Measurements from ENCODE around the gene POU3F1.

POU3F1 gene

DNA sequence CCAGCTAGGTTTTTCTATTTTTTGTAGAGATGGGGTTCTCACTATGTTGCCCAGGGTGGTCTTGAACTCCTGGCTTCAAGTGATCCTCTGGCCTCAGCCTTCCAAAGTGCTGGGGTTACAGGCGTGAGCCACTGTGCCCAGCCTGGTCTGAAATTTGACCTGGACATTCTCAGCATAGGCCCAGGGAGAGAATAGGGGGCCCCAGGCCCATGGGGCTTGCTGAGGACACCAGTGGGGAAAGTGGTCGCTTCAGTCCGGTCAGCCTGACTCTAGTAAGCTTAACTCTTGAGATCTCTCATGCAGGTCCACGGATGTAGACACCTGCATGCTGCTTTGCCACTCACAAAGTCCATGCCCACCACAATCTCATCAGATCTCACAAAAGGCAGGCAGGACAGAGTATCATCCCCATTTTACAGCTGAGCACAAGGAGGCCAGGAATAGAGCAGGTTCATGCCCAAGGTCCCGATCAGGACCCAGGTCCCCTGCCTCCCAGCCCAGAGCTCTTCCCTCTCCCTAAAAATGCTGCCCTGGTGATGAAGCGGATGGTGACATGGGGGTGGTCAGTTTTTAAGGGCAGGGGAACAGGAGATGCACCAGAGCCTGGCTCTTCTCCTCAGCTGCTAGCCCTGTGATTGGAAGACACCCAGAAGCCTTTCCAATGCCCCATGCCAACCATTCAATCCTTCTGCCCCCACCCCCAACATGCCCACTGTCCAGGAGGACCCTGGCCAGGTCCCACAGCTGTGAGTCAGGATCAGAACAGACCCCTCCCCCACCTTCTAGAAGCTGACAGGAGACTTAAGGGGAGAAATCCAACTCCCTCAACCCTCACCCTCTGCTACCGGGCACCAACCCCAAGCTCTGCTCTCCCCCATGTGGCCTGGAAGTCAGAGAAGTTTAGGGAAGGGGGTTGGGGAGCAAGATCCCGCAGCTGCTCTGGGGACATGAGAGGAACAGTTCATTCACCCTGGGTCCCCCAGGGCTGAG is 43.0 kb downstream of the POU3F1 start:
- no peak for DNase-seq

DNA sequence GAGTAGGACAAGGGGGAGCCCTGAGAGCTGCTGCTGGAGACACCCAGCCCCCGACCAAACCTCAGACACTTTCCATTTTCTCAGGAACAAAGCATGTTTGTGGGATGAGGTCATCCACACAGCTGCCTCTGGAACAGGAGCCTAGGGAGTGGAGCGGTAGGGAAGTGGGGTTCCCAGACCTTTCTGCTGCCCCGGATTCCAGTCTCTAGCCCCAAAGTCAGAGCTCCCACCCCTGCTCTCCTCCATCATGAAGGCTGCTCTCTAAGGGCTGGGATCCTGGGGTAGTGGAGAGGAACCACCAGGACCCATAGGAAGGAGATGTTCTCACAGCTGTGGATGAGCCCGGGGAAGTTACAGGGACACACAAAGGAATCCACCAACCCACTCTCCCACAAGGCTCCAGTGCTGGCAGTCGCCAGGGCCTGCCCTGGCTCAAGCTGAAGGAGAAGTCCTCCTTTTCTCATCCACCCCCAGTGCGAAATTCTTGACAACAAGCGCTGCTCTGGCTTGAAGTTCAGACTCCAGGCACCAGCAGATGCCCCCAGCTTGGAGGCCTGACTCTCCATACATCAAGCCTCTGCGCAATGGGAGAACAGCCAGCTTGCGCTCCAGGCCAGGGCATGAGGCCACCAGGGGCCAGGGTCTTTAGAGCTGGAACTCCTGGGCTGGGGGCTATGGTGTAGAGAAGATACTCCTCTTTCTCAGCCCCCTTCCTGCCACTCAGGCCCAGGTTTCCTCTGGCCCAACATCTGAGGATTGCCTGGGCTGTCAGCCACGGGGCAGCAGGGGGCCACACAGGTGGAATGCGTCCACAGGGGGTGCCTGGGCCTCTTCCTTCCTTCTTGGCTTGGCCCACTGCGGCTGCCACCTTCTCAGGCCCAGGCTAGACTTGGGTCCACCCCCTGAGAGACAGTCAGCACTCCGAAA is 45.8 kb downstream of the POU3F1 start:
- DNase-seq: no peak

DNA sequence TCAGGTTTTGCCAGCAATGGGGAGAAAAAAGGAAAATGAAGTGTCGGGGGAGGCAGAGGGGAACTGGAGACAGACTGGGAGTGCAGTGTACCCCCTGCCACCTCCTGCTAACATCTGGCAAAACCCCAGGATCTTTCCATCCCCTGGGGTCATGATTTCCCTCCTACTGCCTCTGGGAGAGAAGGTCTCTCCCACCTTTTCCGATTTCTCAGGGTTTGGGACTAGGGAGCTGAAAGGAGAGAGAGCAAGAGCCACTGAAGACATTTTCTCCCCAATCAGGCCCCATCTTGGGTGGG is 46.4 kb downstream of the POU3F1 start:
- no peak for DNase-seq

GRCh38 chr1:37999430-38000232 is 47.0 kb downstream of the POU3F1 start:
- DNase-seq: no peak

GRCh38 chr1:37998913-37999429 is 47.6 kb downstream of the POU3F1 start:
- no peak for DNase-seq

DNA sequence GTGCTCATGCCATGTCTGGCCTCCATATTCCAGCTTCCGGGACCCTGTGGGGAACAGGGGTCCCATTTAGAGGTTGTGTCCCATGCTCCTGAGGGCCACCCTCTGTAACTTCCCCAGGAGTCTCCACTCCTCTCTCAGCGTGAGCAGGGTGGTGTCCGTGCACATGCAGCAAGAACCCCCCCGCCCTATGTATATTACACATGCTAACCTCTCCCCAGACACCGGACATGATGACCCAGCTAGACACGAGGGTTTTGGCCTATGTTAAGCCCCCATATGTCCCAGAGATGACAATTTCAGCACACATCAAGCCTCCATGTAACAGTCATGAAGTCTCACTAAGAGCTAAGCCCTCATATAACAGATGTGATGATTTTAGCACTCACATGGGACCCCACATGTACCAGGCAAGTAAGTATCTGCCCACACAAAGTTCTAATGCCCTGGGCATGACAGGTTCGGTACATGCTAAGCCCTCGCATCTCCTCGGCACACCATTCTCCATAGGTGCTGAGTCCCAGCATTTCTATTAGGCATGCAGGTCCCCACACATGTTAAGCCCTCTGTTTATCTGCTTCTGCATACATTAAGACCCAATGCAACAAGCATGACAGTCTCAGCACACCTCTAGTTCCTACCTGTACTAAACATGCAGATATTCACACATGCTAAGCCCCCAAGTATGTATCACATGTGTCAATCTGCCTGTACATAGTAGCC is 48.3 kb downstream of the POU3F1 start:
- DNase-seq: no peak

DNA sequence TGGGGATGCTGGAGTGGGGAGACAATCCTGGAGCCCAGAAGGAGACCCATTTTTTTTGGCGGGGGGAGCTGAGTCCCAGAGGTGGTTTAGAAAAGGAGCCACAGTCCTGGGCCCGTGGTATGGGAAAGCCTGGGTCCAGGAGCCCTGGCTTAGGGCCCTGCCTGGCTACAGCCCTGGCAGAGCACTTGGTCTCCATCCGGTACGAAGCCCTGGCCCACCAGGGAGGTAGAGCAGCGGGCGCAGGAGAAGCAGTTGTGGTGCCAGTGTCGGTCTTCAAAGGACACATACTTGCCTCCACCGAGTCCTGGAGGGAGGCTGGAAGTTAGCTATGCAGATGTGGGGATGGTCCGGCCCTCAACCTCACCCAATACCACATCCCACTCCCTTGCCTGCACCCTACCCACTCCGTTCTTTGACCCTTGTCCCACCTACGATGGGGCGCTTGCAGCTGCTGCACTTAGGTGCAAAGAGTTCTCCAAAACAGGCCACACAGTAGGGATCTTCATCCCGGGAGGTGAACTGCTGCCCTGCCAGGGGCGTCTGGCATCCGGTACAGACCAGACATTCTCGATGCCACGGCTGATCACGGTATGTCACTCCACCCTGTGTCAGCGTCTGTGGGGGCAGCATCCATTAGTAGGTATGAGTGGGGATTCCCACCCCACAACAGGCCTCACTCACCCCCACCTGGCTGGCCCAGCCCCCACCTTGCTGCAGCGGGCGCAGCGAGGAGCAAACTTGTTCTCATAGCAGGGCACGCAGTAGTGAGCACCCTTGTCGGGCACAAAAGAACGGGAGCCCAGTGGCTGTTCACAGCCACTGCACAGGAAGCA is 49.1 kb downstream of the POU3F1 start:
- DNase-seq: no peak

DNA sequence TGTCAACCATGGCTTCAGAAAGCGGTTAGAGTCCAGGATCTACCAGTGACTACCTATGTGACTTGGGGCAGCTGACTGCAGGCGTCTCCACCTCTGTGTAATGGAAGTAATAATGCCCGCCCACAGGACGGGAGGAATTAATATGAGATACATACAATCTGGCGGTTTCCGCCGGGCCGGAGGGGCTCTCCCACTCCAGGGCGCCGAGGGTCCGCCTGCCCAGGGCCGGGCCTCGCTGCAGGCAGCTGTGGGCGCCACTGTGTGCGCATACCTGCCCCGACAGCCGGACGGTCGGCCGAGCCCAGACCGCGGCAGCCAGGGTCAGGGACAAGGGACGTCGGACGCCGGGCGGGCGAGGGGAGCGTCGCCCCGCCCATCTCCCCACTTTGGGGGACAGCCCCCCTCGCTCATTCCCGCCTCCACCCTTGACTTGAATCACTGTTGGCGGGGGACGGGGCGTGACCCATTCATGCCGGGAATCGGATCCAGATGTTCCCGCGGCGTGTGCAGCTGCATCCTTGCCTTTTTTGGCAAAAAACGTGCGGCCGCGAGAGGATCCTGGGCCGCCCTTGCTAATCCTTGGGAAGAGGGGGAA is 50.7 kb downstream of the POU3F1 start:
- DNase-seq: no peak

DNA sequence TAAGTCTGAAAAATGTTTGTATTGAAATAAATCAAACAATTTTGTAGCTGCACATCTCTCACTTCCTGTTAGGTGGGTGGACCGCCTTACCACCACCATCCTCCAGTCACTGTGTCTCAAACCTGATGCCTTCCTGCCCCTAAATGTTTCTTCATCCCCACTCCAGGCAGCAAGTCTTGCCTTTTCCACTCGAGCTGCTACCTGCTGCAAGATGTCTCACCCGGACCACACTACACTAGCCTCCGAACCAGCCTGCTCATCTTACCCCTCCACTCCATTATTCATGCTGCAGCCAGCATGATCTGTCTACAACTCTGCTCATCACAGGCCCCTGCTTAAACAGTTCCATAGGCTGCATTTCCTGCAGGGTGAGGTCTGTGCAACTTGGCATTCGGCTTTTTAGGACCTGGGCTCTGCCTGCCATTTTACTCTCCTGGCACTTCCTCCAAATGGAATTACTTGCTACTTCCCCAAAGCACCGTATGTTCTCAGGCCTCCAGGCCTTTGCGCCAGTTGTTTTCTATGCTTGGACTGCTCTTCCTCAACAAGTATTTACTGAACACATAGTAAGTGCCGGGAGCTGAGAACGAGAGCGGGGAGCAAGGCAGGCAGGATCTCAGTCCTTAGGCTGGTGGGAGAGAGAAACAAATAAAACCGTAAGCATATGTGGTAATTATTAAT is 51.6 kb downstream of the POU3F1 start:
- DNase-seq: no peak
